Transverse colon (tissue), 4 donors: ENCODE measurements around the gene XRCC5. TPM values are rescaled to one million over a fixed set of nuclear protein-coding genes. Genes with fewer than 3 reads are reported as not detected.

Experiments used
- DNase-seq: peaks from one replicate; pipeline ENCODE4 v3.0.0-alpha.2; 2019
- H3K27ac ChIP-seq, 4 donors: fragments of 200-600 bp; sonication (generic); 2 replicates each; pipeline ENCODE4 v1.5.1; 2016 to 2018; ENCODE audit warnings: inconsistent platforms in 4 of 4
- H3K27me3 ChIP-seq: fragments of 200-600 bp; sonication (generic); 2 replicates; pipeline ENCODE4 v1.5.1; 2017; ENCODE audit warnings: inconsistent platforms
- H3K36me3 ChIP-seq, 4 donors: fragments of 200-600 bp; sonication (generic); 2 replicates each; pipeline ENCODE4 v1.5.1; 2017 to 2019; ENCODE audit warnings: inconsistent platforms in 4 of 4
- H3K4me1 ChIP-seq, 4 donors: fragments of 200-600 bp; sonication (generic); 2 replicates each; pipeline ENCODE4 v1.5.1; 2017 to 2020; ENCODE audit warnings: inconsistent platforms in 4 of 4
- H3K4me3 ChIP-seq, 4 donors: fragments of 200-600 bp; sonication (generic); 1 replicate in 1 of 4; 2 replicates in 3 of 4; pipeline versions ENCODE4 v1.5.1 to v1.6.1; 2017 to 2019; ENCODE audit warnings: inconsistent platforms in 4 of 4
- H3K9me3 ChIP-seq, 2 donors: fragments of 200-600 bp; sonication (generic); 2 replicates each; pipeline ENCODE4 v1.5.1; 2017 to 2019; ENCODE audit warnings: inconsistent platforms in 2 of 2
- EP300 ChIP-seq: sonication (generic); formaldehyde crosslinking; IDR thresholded peaks from one replicate; pipeline ENCODE4 v1.6.1; 2017; ENCODE audit warnings: antibody characterized with exemption, low read depth
- POLR2A ChIP-seq: fragments of 450-650 bp; IDR thresholded peaks from one replicate; pipeline ENCODE4 v1.6.1; 2016; ENCODE audit warnings: antibody characterized with exemption, mild to moderate bottlenecking, moderate library complexity
- POLR2AphosphoS5 ChIP-seq, 3 donors: sonication (generic); formaldehyde crosslinking; IDR thresholded peaks; one replicate each; pipeline ENCODE4 v1.6.1; 2016; ENCODE audit warnings: antibody characterized with exemption in 3 of 3
- WGBS, 2 donors: methylation state at CpG; one replicate each; pipeline ENCODE4 v1.1.5; 2018; ENCODE audit warnings: low coverage in 1 of 2; 5-methylcytosine and 5-hydroxymethylcytosine counted together
- in situ Hi-C, 4 donors: fragments of 200-750 bp; cut with MboI; loops; one replicate each; pipeline versions ENCODE4 v1.15.0 to v1.15.1; 2017; ENCODE audit warnings: low sequenced_read_pairs in 3 of 4, low pct_ligation_motif_present in 1 of 4, low pct_unique_long_range_greater_than_20kb in 1 of 4
- intact Hi-C: fragments of 100-400 bp; cut with DNase I; formaldehyde crosslinking; loops from one replicate; pipeline ENCODE4 v1.15.1; 2023; ENCODE audit warnings: low total_unique reads
- total RNA-seq, 4 donors: library from RNA; depleted of rRNA; stranded (reverse); fragments of >200 nt; gene quantifications; one replicate each; pipeline ENCODE4 v1.1.0, GENCODE V29; 2016
- TF ChIP-seq, protein P1 (sequence below), 5 experiments: fragments of 200-600 bp in 3 of 5; fragments of 450-650 bp in 2 of 5; sonication (generic) in 3 of 5; IDR thresholded peaks; 1 replicate in 2 of 5; 2 replicates in 3 of 5; pipeline ENCODE4 v1.5.1; 2016 to 2017; ENCODE audit warnings: antibody characterized with exemption in 5 of 5, inconsistent platforms in 3 of 5, mild to moderate bottlenecking in 2 of 5, moderate library complexity in 1 of 5

The XRCC5 gene
- total RNA-seq, 4 donors from 2014 or later = 75.6 to 120 (median 101) TPM

DNA sequence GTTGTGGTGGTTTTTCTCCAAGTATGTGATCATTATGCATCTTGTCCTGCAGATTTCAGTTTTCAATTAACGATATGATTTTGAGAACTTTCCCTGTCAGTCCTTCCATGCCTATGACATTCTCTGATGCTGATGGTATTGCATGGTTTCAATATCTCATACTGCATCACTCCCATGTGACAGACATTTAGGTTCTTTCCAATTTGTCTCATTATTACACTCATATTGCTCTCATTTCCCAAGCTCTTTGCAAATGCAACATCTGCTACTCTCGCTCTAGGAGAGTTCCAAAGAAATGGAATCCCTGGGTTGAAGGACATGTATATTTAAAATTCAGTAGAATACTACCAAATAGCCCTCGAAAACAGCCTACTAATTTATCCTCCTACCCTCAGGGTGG is 137.6 kb downstream of the XRCC5 start:
- no peak for DNase-seq
- H3K4me3 ChIP-seq = no peak overlapping the region
- in situ Hi-C loops (no loop called here), intact Hi-C loops (no loop called here)
- WGBS, 2 donors = 93 to 94% methylated on average over 2 to 3 of the region's 3 CpGs
- no peaks in the 10 kb centered on the region for H3K4me1 ChIP-seq
- no peak overlapping the region for H3K27ac ChIP-seq
- TF ChIP-seq POLR2AphosphoS5 (IDR thresholded peaks at IDR 0.05) (no peak), EP300 (no peak), POLR2A (no peak)
- TF ChIP-seq, protein P1, sequence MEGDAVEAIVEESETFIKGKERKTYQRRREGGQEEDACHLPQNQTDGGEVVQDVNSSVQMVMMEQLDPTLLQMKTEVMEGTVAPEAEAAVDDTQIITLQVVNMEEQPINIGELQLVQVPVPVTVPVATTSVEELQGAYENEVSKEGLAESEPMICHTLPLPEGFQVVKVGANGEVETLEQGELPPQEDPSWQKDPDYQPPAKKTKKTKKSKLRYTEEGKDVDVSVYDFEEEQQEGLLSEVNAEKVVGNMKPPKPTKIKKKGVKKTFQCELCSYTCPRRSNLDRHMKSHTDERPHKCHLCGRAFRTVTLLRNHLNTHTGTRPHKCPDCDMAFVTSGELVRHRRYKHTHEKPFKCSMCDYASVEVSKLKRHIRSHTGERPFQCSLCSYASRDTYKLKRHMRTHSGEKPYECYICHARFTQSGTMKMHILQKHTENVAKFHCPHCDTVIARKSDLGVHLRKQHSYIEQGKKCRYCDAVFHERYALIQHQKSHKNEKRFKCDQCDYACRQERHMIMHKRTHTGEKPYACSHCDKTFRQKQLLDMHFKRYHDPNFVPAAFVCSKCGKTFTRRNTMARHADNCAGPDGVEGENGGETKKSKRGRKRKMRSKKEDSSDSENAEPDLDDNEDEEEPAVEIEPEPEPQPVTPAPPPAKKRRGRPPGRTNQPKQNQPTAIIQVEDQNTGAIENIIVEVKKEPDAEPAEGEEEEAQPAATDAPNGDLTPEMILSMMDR (IDR thresholded peaks at IDR 0.05) = no peak
- H3K9me3 ChIP-seq = no peaks in the 10 kb centered on the region
- H3K27me3 ChIP-seq = no peaks in the 10 kb centered on the region
- H3K36me3 ChIP-seq = no peaks in the 10 kb centered on the region

Other genes starting within 250 kb of the XRCC5 start
- 1 to 10 TPM; 1.5 to 8.5 (median 5.1) TPM for gene MREG, start 95.8 kb upstream of the XRCC5 start, total RNA-seq
- gene PECR, start 27.5 kb upstream of the XRCC5 start, total RNA-seq = 100 to 1,000 TPM in 1 of 4 donors, 10 to 100 TPM in 3; 10.3 to 137 (median 25.8) TPM
- gene TMEM169, start 27.4 kb upstream of the XRCC5 start, total RNA-seq = 1 to 10 TPM in 2 of 4 donors, under 1 TPM in 1, not detected in 1; 0.41 to 6.4 (median 1.9) TPM